HEK293 (cell line): ENCODE measurements around the gene PARD3.

Experiments used
- CTCF ChIA-PET: fragments of 350-600 bp; formaldehyde crosslinking; extraction: SDS; loops from one replicate; lab custom pipeline; 2021; ENCODE audit warnings: antibody characterized with exemption; lab: Yijun Ruan, JAX
- POLR2A ChIA-PET: fragments of 300-600 bp; formaldehyde crosslinking; extraction: SDS; loops from one replicate; lab custom pipeline; 2020; ENCODE audit warnings: antibody characterized with exemption, inconsistent platforms; lab: Yijun Ruan, JAX
- H3K27ac ChIP-seq: fragments of 200-500 bp; sonication (Bioruptor generic); 2 replicates; pipeline ENCODE4 v1.5.1; 2014; ENCODE audit warnings: low read depth, low read length, control low read depth, inconsistent platforms; ENCODE audit errors: extremely low read depth
- H3K36me3 ChIP-seq, 2 experiments: fragments of 200-500 bp in 1 of 2; sonication (Bioruptor generic) in 1 of 2; 1 replicate in 1 of 2; 2 replicates in 1 of 2; pipeline ENCODE4 v1.5.1; 2014 to 2017; ENCODE audit warnings: inconsistent platforms in 2 of 2, low read length in 2 of 2; ENCODE audit not compliant: control insufficient read depth in 2 of 2, insufficient read depth in 1 of 2
- H3K4me1 ChIP-seq: fragments of 200-500 bp; sonication (Bioruptor generic); 2 replicates; pipeline ENCODE4 v1.5.1; 2014; ENCODE audit warnings: mild to moderate bottlenecking, low read length, inconsistent platforms; ENCODE audit not compliant: control insufficient read depth, insufficient read depth
- H3K4me3 ChIP-seq: 2 replicates; pipeline ENCODE4 v1.5.1; 2011; ENCODE audit warnings: low read depth, mild to moderate bottlenecking, control low read depth, low read length, moderate library complexity
- H3K9me3 ChIP-seq: fragments of 200-500 bp; sonication (Bioruptor generic); 2 replicates; pipeline ENCODE4 v1.5.1; 2014; ENCODE audit warnings: low read depth, low read length, inconsistent platforms; ENCODE audit not compliant: control insufficient read depth, insufficient read depth
- PATZ1 ChIP-seq: fragments of 450-650 bp; formaldehyde crosslinking; IDR thresholded peaks from 2 replicates; pipeline ENCODE4 v1.5.1; 2016; ENCODE audit warnings: missing biosample characterization, missing genetic modification characterization
- SP3 ChIP-seq: fragments of 450-650 bp; formaldehyde crosslinking; IDR thresholded peaks from 2 replicates; pipeline ENCODE4 v1.5.1; 2016; ENCODE audit warnings: missing biosample characterization, missing genetic modification characterization
- SP7 ChIP-seq: fragments of 450-650 bp; formaldehyde crosslinking; IDR thresholded peaks from 2 replicates; pipeline ENCODE4 v1.5.1; 2016; ENCODE audit warnings: missing biosample characterization, missing genetic modification characterization
- YY2 ChIP-seq: fragments of 450-650 bp; formaldehyde crosslinking; IDR thresholded peaks from 2 replicates; pipeline ENCODE4 v1.5.1; 2016; ENCODE audit warnings: missing biosample characterization, missing genetic modification characterization
- ZNF133 ChIP-seq: fragments of 450-650 bp; formaldehyde crosslinking; IDR thresholded peaks from 2 replicates; pipeline ENCODE4 v1.5.1; 2016; ENCODE audit warnings: missing biosample characterization, missing genetic modification characterization
- ZNF138 ChIP-seq: fragments of 450-650 bp; formaldehyde crosslinking; IDR thresholded peaks from 2 replicates; pipeline ENCODE4 v1.5.1; 2016; ENCODE audit warnings: missing biosample characterization, missing genetic modification characterization, borderline replicate concordance
- ZNF18 ChIP-seq: fragments of 450-650 bp; formaldehyde crosslinking; IDR thresholded peaks from 2 replicates; pipeline ENCODE4 v1.5.1; 2016; ENCODE audit warnings: missing biosample characterization, missing genetic modification characterization
- ZNF248 ChIP-seq: fragments of 450-650 bp; formaldehyde crosslinking; IDR thresholded peaks from 2 replicates; pipeline ENCODE4 v1.5.1; 2017; ENCODE audit warnings: missing biosample characterization, missing genetic modification characterization
- ZNF302 ChIP-seq: fragments of 450-650 bp; formaldehyde crosslinking; IDR thresholded peaks from 2 replicates; pipeline ENCODE4 v1.5.1; 2016; ENCODE audit warnings: missing biosample characterization, missing genetic modification characterization, low read depth
- ZNF341 ChIP-seq: fragments of 450-650 bp; formaldehyde crosslinking; IDR thresholded peaks from 2 replicates; pipeline ENCODE4; 2016; ENCODE audit warnings: low read depth, missing biosample characterization, missing genetic modification characterization
- ZNF37A ChIP-seq: fragments of 450-650 bp; IDR thresholded peaks from 2 replicates; pipeline ENCODE4 v1.5.1; 2018; ENCODE audit warnings: missing biosample characterization, missing genetic modification characterization
- ZNF521 ChIP-seq: fragments of 450-650 bp; formaldehyde crosslinking; IDR thresholded peaks from 2 replicates; pipeline ENCODE4 v1.5.1; 2017; ENCODE audit warnings: missing biosample characterization, mild to moderate bottlenecking, missing genetic modification characterization
- ZNF529 ChIP-seq: fragments of 450-650 bp; formaldehyde crosslinking; IDR thresholded peaks from 2 replicates; pipeline ENCODE4 v1.5.1; 2017; ENCODE audit warnings: missing genetic modification characterization, missing biosample characterization; ENCODE audit not compliant: insufficient replicate concordance
- ZNF580 ChIP-seq: fragments of 450-650 bp; formaldehyde crosslinking; IDR thresholded peaks from 2 replicates; pipeline ENCODE4 v1.5.1; 2016; ENCODE audit warnings: missing biosample characterization, missing genetic modification characterization
- ZNF664 ChIP-seq: fragments of 450-650 bp; formaldehyde crosslinking; IDR thresholded peaks from 2 replicates; pipeline ENCODE4 v1.5.1; 2016; ENCODE audit warnings: missing biosample characterization, missing genetic modification characterization
- ZNF704 ChIP-seq: fragments of 450-650 bp; formaldehyde crosslinking; IDR thresholded peaks from 2 replicates; pipeline ENCODE4 v1.5.1; 2016; ENCODE audit warnings: missing biosample characterization, missing genetic modification characterization
- ZNF707 ChIP-seq: fragments of 450-650 bp; formaldehyde crosslinking; IDR thresholded peaks from 2 replicates; pipeline ENCODE4 v1.5.1; 2016; ENCODE audit warnings: missing biosample characterization, missing genetic modification characterization
- ZNF830 ChIP-seq: fragments of 450-650 bp; IDR thresholded peaks from 2 replicates; pipeline ENCODE4 v1.5.0; 2018; ENCODE audit warnings: missing biosample characterization, missing genetic modification characterization, low read depth, mild to moderate bottlenecking, moderate library complexity
- ZSCAN23 ChIP-seq: fragments of 450-650 bp; formaldehyde crosslinking; IDR thresholded peaks from 2 replicates; pipeline ENCODE4 v1.5.1; 2016; ENCODE audit warnings: missing biosample characterization, missing genetic modification characterization

PARD3 gene

GRCh38 chr10:34151481-34151880, 663.6 kb downstream of the PARD3 start:
- TF ChIP-seq ZNF37A (tag by site-specific recombination) (no peak), ZNF521 (tag by site-specific recombination) (no peak)
- H3K9me3 ChIP-seq, result no peaks in the 10 kb centered on the region
- H3K27ac ChIP-seq, result no peak overlapping the region
- ChIA-PET POLR2A (no interaction called here), CTCF (interaction anchor here (0.6 kb wide), 1 partner anchor 10 kb away, joined by 3 read pairs; no protein-coding TSS in a partner anchor)
- H3K36me3 ChIP-seq, result no peaks in the 10 kb centered on the region
- no peaks in the 10 kb centered on the region for H3K4me1 ChIP-seq
- H3K4me3 ChIP-seq, result no peak overlapping the region

GRCh38 chr10:34150103-34150502, 665.0 kb downstream of the PARD3 start:
- no peak for TF ChIP-seq ZNF529 (tag by site-specific recombination)
- no peak for TF ChIP-seq ZNF302 (tag by site-specific recombination)
- no peak for TF ChIP-seq ZNF18 (tag by site-specific recombination)
- no peak for TF ChIP-seq YY2 (tag by site-specific recombination)
- TF ChIP-seq SP7 (tag by site-specific recombination), result no peak
- no peak for TF ChIP-seq ZNF707 (tag by site-specific recombination)
- no peak for TF ChIP-seq ZNF138
- no peak for TF ChIP-seq ZNF341 (tag by site-specific recombination)
- TF ChIP-seq ZNF580, result no peak
- TF ChIP-seq ZNF664 (tag by site-specific recombination), result no peak
- no peak for TF ChIP-seq ZNF248 (tag by site-specific recombination)
- TF ChIP-seq ZNF830 (tag by site-specific recombination), result no peak
- no peak for TF ChIP-seq ZSCAN23 (tag by site-specific recombination)
- no peak for TF ChIP-seq SP3
- no peak for TF ChIP-seq ZNF133 (tag by site-specific recombination)
- no peak for TF ChIP-seq ZNF704 (tag by site-specific recombination)
- no peak for TF ChIP-seq PATZ1 (tag by site-specific recombination)
- Histone ChIP-seq H3K4me1 (no peaks in the 10 kb centered on the region), H3K4me3 (no peak overlapping the region), H3K27ac (no peak overlapping the region), H3K36me3 (no peaks in the 10 kb centered on the region), H3K9me3 (no peaks in the 10 kb centered on the region)
- ChIA-PET POLR2A (no interaction called here), CTCF (no interaction called here)

GRCh38 chr10:34148305-34148657, 666.8 kb downstream of the PARD3 start:
- no peaks in the 10 kb centered on the region for H3K9me3 ChIP-seq
- H3K27ac ChIP-seq, result no peak overlapping the region
- no peak overlapping the region for H3K4me3 ChIP-seq
- no peak for TF ChIP-seq ZNF521 (tag by site-specific recombination)
- no peak for TF ChIP-seq ZNF133 (tag by site-specific recombination)
- TF ChIP-seq, all 188 proteins: peak for 0
- Histone ChIP-seq H3K4me1 (no peaks in the 10 kb centered on the region), H3K36me3 (no peaks in the 10 kb centered on the region)
- ChIA-PET POLR2A (no interaction called here), CTCF (interaction anchor here (0.9 kb wide), 1 partner anchor 17 kb away, joined by 3 read pairs; no protein-coding TSS in a partner anchor)
